22Rv1 (cell line): ENCODE results near the gene SELENOV.

Experiments used
- ZFX ChIP-seq: fragments of 450-650 bp; IDR thresholded peaks from 2 replicates; pipeline ENCODE4 v1.6.1; 2017; ENCODE audit warnings: antibody characterized with exemption, borderline replicate concordance
- TF ChIP-seq, protein P1 (sequence below): fragments of 450-650 bp; IDR thresholded peaks from 2 replicates; pipeline ENCODE4 v1.5.1; 2017; ENCODE audit warnings: mild to moderate bottlenecking

DNA sequence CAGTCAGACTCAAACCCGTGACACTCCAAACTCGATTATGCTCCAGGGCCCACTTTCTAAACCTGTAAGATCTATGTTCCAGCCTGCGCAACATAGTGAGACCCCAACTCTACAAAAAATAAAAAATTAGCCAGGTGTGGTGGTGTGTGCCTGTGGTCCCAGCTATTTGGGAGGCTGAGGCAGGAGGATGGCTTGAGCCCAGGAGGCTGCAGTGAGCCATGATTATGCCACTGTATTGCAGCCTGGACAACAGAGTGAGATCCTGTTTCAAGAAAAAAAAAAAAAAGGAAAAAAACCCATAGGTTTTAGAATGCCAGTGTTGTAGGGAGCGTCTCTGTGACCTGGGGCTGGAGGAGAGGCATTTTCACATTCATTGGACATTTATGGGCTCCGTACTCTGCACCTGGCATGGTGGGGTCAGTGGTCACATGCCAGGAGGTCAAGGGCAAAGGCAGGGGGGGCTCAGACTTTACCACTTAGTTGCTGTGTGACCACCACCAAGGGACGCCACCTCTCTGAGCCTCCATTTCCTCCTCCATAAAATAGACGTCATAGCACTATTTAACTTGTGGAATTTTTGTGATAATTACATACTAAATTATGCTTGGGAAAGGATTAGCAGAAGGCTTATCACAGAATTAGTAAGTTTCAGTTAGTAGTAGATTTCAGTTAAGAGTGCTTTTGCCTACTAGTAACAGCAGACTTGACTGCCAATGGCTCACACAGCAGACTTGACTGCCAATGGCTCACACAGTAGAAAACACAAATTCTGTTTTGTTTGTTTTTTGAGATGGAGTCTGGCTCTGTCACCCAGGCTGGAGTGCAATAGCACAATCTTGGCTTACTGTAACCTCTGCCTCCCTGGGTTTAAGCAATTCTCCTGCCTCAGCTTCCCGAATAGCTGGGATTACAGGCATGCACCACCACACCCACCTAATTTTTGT is 5.9 kb downstream of the SELENOV start:
- TF ChIP-seq, protein P1, sequence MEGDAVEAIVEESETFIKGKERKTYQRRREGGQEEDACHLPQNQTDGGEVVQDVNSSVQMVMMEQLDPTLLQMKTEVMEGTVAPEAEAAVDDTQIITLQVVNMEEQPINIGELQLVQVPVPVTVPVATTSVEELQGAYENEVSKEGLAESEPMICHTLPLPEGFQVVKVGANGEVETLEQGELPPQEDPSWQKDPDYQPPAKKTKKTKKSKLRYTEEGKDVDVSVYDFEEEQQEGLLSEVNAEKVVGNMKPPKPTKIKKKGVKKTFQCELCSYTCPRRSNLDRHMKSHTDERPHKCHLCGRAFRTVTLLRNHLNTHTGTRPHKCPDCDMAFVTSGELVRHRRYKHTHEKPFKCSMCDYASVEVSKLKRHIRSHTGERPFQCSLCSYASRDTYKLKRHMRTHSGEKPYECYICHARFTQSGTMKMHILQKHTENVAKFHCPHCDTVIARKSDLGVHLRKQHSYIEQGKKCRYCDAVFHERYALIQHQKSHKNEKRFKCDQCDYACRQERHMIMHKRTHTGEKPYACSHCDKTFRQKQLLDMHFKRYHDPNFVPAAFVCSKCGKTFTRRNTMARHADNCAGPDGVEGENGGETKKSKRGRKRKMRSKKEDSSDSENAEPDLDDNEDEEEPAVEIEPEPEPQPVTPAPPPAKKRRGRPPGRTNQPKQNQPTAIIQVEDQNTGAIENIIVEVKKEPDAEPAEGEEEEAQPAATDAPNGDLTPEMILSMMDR, result no peak
- TF ChIP-seq ZFX, result no peak
